ENCODE results near the gene CMTM8.

Gene CMTM8

DNA sequence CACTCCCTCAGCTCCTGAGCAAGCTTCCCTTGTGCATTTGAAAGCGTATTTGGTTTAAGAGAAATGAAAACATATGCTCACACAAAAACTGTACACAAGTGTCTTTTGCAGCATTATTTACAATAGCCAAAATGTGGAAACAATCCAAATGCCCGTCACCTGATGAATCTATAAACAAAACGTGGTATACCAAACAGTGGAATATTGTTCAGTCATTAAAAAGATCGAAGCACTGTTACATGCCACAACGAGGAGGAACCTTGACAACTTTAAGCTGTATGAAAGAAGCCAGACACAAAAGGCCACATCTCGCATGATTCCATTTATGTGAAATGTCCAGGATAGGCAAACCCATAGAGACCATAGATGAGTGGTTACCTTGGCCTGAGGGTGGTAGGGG, 81.6 kb downstream of the CMTM8 start:
- no peak for ATAC-seq
- no peaks in the 10 kb centered on the region for H3K27me3 Mint-ChIP-seq
- no peak overlapping the region for H3K4me3 Mint-ChIP-seq
- DNase-seq = no peak
- peaks cover 11% of the 10 kb centered on the region for H3K4me1 Mint-ChIP-seq
- no peaks in the 10 kb centered on the region for H3K9me3 Mint-ChIP-seq
- H3K27ac Mint-ChIP-seq = no peak overlapping the region

DNA sequence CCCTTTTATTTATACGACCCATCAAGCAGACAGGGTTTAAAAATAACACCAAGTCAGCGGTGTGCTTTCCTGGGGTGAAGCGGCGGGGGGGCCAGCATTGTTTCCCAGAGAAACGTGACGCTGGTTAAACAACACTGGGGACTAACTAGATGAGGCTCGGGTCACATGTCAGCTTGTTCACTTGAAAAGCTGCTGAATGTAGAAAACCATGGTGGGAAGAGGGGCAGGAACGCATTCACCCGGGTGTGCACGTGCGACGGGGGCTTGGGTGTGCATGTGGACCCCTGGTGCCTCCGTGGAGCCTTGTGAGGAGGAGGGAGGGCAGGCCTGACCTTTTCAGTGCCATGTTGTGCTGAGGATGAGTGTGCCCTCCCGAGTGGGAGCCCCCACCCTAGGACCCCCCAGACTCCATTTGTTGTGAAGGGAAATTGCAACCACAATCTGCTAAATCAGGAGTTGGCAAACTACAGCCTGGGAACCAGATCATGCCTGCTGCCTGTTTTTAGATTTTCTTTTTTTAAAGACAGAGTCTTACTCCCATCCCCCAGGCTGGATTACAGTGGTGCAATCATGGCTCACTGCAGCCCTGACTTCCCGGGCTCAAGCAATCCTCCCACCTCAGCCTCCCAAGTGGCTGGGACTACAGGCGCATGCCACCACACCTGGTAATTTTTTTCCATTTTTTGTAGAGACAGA, 82.8 kb downstream of the CMTM8 start:
- H3K4me3 Mint-ChIP-seq = no peak overlapping the region
- ATAC-seq (no peak), DNase-seq (no peak)
- H3K27ac Mint-ChIP-seq = peak overlapping the region; percentile 35 to 48
- H3K9me3 Mint-ChIP-seq = no peaks in the 10 kb centered on the region
- H3K27me3 Mint-ChIP-seq = no peaks in the 10 kb centered on the region
- H3K4me1 Mint-ChIP-seq = peaks cover 11% of the 10 kb centered on the region

DNA sequence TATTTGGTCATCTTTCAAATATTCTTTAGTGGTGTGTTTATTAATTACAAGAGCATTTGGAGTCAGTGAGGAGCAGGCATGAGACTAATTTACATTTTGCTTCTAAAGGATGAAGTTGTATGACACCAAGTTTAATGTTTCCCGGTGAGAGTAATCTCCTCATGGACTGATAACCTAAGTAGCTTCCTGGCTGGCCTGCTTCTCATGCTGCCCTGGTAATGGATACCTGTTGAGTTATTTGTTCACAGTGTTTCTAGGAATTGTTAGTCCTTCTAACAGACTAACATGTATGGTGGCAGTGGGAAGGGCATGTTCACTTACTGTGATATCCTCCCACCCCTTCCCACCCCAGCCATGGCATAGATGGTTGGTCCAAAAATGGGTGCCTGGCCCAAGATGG, 83.8 kb downstream of the CMTM8 start:
- ATAC-seq = no peak
- H3K27me3 Mint-ChIP-seq = no peaks in the 10 kb centered on the region
- no peaks in the 10 kb centered on the region for H3K9me3 Mint-ChIP-seq
- peaks cover 11% of the 10 kb centered on the region for H3K4me1 Mint-ChIP-seq
- H3K4me3 Mint-ChIP-seq = no peak overlapping the region
- no peak overlapping the region for H3K27ac Mint-ChIP-seq
- no peak for DNase-seq

DNA sequence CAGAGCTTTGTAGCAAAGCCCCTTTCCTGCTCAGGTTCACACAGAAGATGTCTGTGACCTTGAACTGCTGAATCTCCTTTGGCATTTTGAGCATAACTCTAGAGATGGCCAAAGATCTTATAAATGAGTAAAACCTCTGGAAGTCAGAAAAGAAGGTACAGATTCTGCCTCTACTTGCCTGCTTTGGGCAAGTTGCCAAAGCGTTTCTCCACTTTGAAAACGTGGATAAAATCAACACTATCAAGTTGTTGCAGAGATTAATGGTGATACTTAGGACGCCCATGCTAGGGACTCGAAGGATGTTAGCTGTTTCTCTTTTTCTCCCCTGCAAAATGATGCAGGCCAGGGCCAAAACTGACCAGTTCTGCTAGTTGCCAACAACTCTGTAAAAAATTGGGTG, 85.1 kb downstream of the CMTM8 start:
- Mint-ChIP-seq H3K9me3 (no peaks in the 10 kb centered on the region), H3K4me1 (peaks cover 11% of the 10 kb centered on the region), H3K4me3 (no peak overlapping the region), H3K27ac (no peak overlapping the region), H3K27me3 (no peaks in the 10 kb centered on the region)
- ATAC-seq = no peak
- no peak for DNase-seq

DNA sequence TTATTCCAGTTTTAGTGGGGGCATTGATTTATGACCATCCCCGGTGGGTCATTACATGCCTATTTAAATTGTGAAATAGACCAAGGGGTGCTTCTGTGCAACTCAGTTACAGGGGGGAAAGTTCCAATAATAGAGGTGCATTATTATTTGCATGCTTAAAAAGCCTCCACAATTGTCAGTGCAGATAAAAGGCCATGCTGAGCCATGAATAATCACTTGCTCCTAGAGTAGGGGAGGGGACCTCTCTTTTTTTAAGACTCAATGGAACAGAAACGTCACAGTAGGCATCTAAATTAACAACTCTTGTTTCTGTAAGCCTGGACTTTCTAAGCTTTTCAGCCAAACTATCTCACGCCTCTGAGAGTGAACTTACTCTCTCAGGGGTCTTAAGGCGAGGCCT, 86.7 kb downstream of the CMTM8 start:
- H3K27ac Mint-ChIP-seq = no peak overlapping the region
- H3K9me3 Mint-ChIP-seq = no peaks in the 10 kb centered on the region
- peaks cover 11% of the 10 kb centered on the region for H3K4me1 Mint-ChIP-seq
- H3K27me3 Mint-ChIP-seq = no peaks in the 10 kb centered on the region
- ATAC-seq = no peak
- DNase-seq = no peak
- H3K4me3 Mint-ChIP-seq = no peak overlapping the region

DNA sequence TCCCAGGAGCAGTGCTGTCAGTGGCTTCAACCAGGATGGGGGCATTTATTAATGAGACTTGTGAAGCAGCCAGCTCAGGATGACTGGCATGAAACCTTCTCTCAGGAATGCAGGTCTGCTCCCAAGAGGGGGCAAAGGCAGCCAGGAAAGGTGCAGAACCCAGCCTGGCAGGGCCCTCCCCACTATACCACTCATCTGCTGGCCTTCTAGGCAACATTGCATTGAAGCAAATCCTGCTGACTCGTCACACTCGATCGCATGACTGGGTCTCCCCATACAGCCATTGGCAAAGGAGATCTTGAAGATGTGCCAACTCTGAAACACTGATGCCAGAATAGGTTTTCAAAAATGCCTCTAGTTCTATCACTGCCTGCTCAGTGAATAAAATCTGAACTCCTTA, 87.4 kb downstream of the CMTM8 start:
- Mint-ChIP-seq H3K4me3 (no peak overlapping the region), H3K9me3 (no peaks in the 10 kb centered on the region), H3K27ac (no peak overlapping the region), H3K4me1 (peaks cover 4% of the 10 kb centered on the region), H3K27me3 (no peaks in the 10 kb centered on the region)
- DNase-seq (no peak), ATAC-seq (no peak)

DNA sequence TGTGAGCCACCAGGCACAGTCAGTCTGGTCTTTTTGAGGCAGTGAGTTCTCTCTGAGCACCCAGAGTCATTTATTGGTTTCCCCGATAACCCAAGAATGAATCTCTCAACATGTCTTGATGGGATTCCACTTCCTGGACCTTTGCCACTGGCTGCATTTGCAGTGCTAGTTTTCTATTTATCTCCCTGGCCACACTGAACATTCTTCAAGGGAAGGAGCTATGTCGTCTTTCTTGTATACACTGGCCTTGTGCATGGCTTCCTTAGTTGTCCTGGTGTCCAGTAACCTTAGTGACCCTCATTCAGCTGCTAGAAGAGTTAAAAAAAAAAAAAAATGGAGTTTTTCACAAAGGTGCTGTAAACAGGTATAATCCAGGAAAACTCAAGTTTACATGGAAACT, 88.3 kb downstream of the CMTM8 start:
- DNase-seq (no peak), ATAC-seq (no peak)
- no peaks in the 10 kb centered on the region for H3K27me3 Mint-ChIP-seq
- H3K9me3 Mint-ChIP-seq = no peaks in the 10 kb centered on the region
- peaks cover 5% of the 10 kb centered on the region for H3K4me1 Mint-ChIP-seq
- H3K4me3 Mint-ChIP-seq = no peak overlapping the region
- no peak overlapping the region for H3K27ac Mint-ChIP-seq

DNA sequence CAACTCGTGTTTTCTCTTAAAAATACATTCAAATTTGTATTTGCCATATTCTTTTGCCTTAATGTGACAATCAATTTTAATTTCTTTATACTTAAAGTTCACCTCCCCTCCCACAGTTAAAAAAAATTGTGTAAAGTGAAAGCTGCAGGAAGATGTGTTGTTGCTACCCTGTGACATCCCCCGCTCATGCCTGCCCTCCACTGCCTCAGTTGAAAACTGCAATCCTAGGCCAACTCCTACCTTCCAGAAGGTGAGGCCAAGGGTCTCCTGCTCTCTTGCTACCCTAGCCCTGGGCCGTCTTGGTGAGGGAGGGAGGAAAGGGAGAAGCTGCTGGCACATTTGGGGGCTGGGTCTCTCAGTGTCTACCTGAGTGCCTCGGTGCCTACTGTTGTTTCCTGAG, 96.2 kb downstream of the CMTM8 start:
- ATAC-seq = peak; percentile 90
- H3K27ac Mint-ChIP-seq = peak overlapping the region in 1 of 2 donors; percentile 67
- peaks cover 36% of the 10 kb centered on the region for H3K4me1 Mint-ChIP-seq
- peak; percentile 37 to 51 for DNase-seq
- peak overlapping the region in 1 of 2 donors; percentile 49 for H3K4me3 Mint-ChIP-seq
- H3K9me3 Mint-ChIP-seq = no peaks in the 10 kb centered on the region
- no peaks in the 10 kb centered on the region for H3K27me3 Mint-ChIP-seq

DNA sequence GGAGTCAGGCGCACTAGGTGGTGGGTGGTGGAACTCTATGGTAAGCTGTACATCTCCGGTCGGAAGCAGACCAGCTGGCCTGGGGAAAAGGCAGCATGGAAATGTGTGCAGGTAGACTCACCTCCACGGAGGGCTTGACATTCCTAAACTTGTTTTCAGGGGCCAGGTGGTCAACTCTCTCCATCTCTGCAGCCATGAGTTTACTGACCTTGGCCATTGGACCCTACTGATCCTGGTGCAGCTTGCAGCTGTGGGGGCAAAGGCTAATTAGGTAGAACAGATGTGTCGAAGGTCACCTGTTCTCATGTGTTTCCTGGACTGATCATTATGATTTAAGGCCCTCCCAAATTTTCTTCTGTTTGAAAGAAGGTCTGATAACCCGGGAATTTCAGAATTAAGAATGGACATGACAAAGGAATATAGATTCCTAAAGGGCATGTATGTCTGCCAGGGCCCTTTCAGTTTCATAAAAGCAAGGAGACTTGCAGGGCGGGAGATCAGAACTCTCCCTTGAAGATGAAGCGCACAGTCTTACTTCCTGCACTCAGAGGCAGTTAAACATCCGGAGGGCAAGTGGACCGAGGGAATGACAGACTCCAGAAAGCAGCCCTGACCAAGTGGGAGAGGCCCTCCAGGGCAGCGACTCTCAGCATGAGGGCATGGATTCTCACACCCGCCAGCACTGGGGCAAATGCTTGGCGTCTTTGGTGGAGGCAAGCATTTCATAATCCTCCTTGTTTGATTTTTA, 97.1 kb downstream of the CMTM8 start:
- H3K27me3 Mint-ChIP-seq = no peaks in the 10 kb centered on the region
- ATAC-seq (peak; percentile 37), DNase-seq (no peak)
- H3K4me3 Mint-ChIP-seq = peak overlapping the region; percentile 29 to 31
- peaks cover 36% of the 10 kb centered on the region for H3K4me1 Mint-ChIP-seq
- H3K27ac Mint-ChIP-seq = peak overlapping the region in 1 of 2 donors; percentile 54
- no peaks in the 10 kb centered on the region for H3K9me3 Mint-ChIP-seq

DNA sequence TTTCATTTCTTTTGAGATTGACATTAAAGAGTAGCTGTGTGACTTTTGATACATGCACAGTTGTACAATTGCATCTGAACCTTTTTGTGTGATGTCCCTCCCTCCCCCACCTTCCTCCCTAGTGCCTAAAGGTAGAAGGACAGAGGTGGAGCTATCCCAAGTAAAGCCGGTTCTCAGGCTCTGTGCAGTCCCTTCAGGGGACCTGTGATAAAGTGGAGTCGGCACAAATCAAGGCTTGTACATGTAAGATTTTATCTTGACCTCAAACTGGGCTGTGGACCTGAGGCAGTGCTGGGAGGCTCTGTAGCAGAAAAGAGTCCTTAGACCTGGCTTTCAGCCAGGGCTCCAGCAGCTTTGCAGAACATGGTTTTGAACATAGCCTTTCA, 97.6 kb downstream of the CMTM8 start:
- ATAC-seq = no peak
- Mint-ChIP-seq H3K9me3 (no peaks in the 10 kb centered on the region), H3K27me3 (no peaks in the 10 kb centered on the region), H3K4me3 (peak overlapping the region in 1 of 2 donors; percentile 29), H3K27ac (no peak overlapping the region), H3K4me1 (peaks cover 36% of the 10 kb centered on the region)
- no peak for DNase-seq

DNA sequence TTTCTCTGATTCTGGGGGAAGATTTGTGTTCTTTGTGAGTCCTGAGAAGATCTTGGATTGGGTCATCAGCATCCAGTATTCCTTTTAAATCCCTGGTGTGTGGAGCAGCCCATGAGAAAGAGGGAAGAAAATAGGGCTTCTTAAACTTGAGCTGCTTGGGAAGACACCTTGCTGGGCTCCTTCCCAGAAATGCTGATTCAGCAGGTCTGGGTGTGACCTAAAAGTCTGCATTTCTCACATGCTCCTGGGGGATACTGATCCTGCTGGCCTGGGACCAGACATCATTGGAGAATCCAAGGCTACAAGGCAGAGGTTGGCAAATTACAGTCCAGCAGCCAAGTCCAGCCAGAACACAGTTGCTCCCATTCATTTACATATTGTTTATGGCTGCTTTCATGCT, 99.0 kb downstream of the CMTM8 start:
- Mint-ChIP-seq H3K4me3 (no peak overlapping the region), H3K4me1 (peaks cover 27% of the 10 kb centered on the region), H3K27ac (no peak overlapping the region), H3K9me3 (no peaks in the 10 kb centered on the region), H3K27me3 (no peaks in the 10 kb centered on the region)
- DNase-seq (no peak), ATAC-seq (no peak)

DNA sequence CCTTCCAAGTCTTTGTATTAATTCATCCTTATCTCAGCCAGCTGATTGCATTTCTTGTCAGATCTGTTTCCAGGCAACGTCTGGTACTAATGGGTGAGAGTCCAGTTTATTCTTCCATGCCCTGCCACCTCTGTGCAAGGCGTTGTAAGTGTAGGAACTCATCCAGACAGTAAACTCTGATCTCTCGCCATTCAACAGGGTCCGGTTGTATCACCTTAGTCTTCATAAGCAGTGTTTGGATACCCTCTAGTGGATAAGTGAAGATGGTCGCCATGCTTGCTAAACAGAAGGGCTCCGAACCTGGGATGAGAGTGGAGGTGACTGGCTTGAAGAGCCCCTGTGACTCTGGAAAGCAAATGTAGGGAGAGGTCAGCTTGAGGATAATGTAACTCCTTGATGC, 101.6 kb downstream of the CMTM8 start:
- no peaks in the 10 kb centered on the region for H3K27me3 Mint-ChIP-seq
- ATAC-seq = peak; percentile 80
- H3K27ac Mint-ChIP-seq = no peak overlapping the region
- peak; percentile 20 to 24 for DNase-seq
- no peak overlapping the region for H3K4me3 Mint-ChIP-seq
- H3K4me1 Mint-ChIP-seq = peaks cover 20% of the 10 kb centered on the region
- no peaks in the 10 kb centered on the region for H3K9me3 Mint-ChIP-seq

DNA sequence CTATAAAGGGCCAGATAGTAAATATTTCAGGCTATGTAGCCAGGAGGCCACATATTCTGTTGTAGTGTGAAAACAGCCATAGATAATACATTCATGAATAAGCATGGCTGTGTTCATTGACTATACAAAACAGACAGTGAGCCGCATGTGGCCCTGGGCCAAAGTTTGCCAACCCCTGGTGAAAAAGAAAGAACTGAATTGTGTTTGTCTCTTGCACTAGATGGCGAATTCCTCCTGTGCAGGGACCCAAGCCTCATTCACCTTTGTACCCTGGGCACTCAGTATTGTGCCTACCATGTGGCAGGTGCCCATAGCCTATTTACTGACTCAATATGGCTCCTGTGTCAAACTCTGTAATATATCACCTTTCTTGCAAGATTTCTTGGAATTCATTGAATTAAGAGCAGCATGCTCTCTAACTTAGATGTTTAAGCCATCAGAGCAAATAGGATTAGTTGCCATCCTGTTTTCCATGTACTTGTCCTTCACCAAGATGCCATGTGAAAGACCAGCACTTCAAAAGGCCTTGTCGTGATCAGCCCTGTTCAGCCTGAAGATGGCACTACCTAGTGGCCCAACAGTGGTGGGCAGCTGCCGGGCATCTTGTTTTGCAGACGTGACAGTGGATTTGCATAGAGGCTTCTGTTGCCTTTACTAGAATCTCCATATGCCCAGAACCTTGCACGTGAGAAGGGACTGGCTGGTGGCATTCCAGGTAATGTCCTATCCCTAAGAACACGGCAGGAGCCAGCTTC, 102.3 kb downstream of the CMTM8 start:
- ATAC-seq = no peak
- no peak overlapping the region for H3K4me3 Mint-ChIP-seq
- H3K4me1 Mint-ChIP-seq = peaks cover 12% of the 10 kb centered on the region
- H3K27me3 Mint-ChIP-seq = no peaks in the 10 kb centered on the region
- no peak overlapping the region for H3K27ac Mint-ChIP-seq
- no peaks in the 10 kb centered on the region for H3K9me3 Mint-ChIP-seq
- no peak for DNase-seq

DNA sequence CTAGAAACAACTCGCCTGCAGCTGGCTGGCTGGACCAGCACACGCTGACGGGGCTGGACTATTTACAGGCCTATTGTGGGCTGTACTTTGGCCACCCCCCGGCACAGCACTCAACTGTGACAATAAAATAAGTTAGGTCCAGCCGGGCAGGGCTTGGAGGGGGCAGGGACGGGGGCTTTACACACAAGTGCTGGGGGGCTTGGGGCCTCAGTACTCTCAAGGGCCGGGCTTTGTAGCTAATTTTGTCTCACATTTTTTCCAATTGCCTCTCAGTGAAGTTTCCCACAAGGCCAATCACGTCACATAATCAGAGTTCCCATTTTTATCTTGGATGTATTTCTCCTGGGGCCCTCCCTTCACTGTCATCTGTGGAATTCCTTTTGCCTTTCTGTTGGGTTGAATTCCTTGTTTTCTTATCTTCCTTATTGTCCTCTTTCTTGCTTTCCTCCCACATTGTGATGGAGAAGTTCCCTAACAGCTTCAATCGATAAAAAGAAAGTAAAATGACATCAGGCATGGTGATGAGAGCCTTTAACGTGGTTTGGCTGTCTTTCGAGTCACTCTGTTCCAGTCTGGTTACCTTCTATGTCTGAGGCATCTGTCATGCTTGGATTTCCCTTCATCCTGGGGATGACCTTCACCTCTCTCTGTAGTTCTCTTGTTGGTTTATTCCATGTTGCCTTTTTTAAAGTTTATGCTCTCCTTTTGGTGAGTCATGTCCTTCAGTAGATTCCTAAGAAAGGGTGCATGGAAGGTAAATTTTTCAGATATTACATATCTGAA, 109.1 kb downstream of the CMTM8 start:
- no peak for ATAC-seq
- Mint-ChIP-seq H3K4me1 (peaks cover 24% of the 10 kb centered on the region), H3K9me3 (no peaks in the 10 kb centered on the region), H3K4me3 (no peak overlapping the region), H3K27ac (peak overlapping the region in 1 of 2 donors; percentile 48), H3K27me3 (no peaks in the 10 kb centered on the region)
- DNase-seq = no peak

DNA sequence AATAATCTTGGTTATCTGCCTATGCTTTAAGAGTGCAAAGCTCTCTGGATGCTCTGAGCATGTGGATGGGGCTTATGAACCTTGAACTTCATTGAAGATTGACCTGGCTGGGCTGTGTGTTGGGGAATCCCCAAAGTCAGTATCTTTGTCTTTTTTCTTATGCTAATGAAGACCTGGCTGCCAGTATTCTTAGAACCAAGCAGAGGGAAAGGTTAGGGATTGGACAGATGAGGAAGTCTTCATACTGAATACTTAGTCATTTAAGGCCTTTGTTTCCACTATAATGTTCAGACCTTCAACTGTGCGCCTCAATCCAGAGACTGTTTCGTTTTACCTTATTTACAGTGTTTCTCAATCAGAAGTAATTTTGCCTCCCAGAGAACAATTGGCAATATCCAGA, 110.7 kb downstream of the CMTM8 start:
- no peak for ATAC-seq

More for the DNA sequence above, 110.7 kb downstream of the CMTM8 start:
- H3K4me3 Mint-ChIP-seq = peak overlapping the region in 1 of 2 donors; percentile 29
- no peak for DNase-seq
- no peaks in the 10 kb centered on the region for H3K27me3 Mint-ChIP-seq
- H3K4me1 Mint-ChIP-seq = peaks cover 24% of the 10 kb centered on the region
- peak overlapping the region in 1 of 2 donors; percentile 54 for H3K27ac Mint-ChIP-seq
- H3K9me3 Mint-ChIP-seq = no peaks in the 10 kb centered on the region
